K562 (cell line): Measurements from ENCODE around the gene TXNRD2. TPM values are rescaled to one million over a fixed set of nuclear protein-coding genes. Genes with fewer than 3 reads are reported as not detected.
A peak's percentile ranks its signal among the peaks of the same experiment; 100 is the strongest.

Experiments
- ATF4 ChIP-seq: fragments of 450-650 bp; formaldehyde crosslinking; IDR thresholded peaks from 2 replicates; pipeline ENCODE4 v1.4.0; 2022; ENCODE audit warnings: mild to moderate bottlenecking, moderate library complexity
- BRCA1 ChIP-seq, 2 experiments: fragments of 450-650 bp in 1 of 2; sonication (generic) in 1 of 2; formaldehyde crosslinking in 1 of 2; IDR thresholded peaks; 2 replicates each; pipeline versions ENCODE4 v1.5.0 to v1.6.1; 2017 to 2020; ENCODE audit warnings: mild to moderate bottlenecking in 1 of 2, missing genetic modification reagents in 1 of 2
- EP300 ChIP-seq: IDR thresholded peaks from 2 replicates; pipeline ENCODE4 v1.6.1; 2012; ENCODE audit warnings: low read length, improper control_type of control experiment
- HMGN3 ChIP-seq: IDR thresholded peaks from 2 replicates; pipeline ENCODE4 v1.6.1; 2011; ENCODE audit warnings: borderline replicate concordance, low read depth, mild to moderate bottlenecking, mixed read lengths, low read length; ENCODE audit not compliant: insufficient read length; ENCODE audit errors: extremely low read depth
- IRF9 ChIP-seq: fragments of 450-650 bp; IDR thresholded peaks from 2 replicates; pipeline ENCODE4 v1.6.1; 2016; ENCODE audit warnings: missing biosample characterization, missing genetic modification characterization
- NCOA1 ChIP-seq: fragments of 450-650 bp; IDR thresholded peaks from 2 replicates; pipeline ENCODE4 v1.6.1; 2016; ENCODE audit warnings: low read depth
- NUFIP1 ChIP-seq: fragments of 450-650 bp; IDR thresholded peaks from 2 replicates; pipeline ENCODE4 v1.6.1; 2018; ENCODE audit not compliant: partially characterized antibody
- RBBP5 ChIP-seq: fragments of 200-600 bp; sonication (generic); IDR thresholded peaks from 2 replicates; pipeline ENCODE4 v1.6.1; 2012; ENCODE audit warnings: borderline replicate concordance, mild to moderate bottlenecking, low read length, control low read depth, inconsistent platforms; ENCODE audit not compliant: insufficient read depth, poor library complexity, severe bottlenecking
- SMAD4 ChIP-seq: fragments of 250-450 bp; sonication (Bioruptor Pico); conservative IDR thresholded peaks from 2 replicates; pipeline ENCODE4 v1.8.0; 2021; ENCODE audit warnings: inconsistent platforms, mild to moderate bottlenecking, moderate library complexity
- SREBF1 ChIP-seq: fragments of 150-350 bp; IDR thresholded peaks from 2 replicates; pipeline ENCODE4 v1.6.1; 2014; ENCODE audit warnings: antibody characterized with exemption, low read depth, low read length, borderline replicate concordance
- TEAD2 ChIP-seq: fragments of 450-650 bp; IDR thresholded peaks from 2 replicates; pipeline ENCODE4 v1.6.1; 2016; ENCODE audit warnings: missing genetic modification characterization, control low read depth, missing compliant biosample characterization
- WHSC1 ChIP-seq: IDR thresholded peaks from one replicate; pipeline ENCODE4 v1.6.1; 2012; ENCODE audit warnings: low read length, control low read depth, inconsistent platforms
- ZBTB40 ChIP-seq, 2 experiments: fragments of 450-650 bp in 1 of 2; sonication (generic) in 1 of 2; formaldehyde crosslinking in 1 of 2; IDR thresholded peaks; 2 replicates each; pipeline versions ENCODE4 v1.7.1 to v1.9.0; 2016 to 2022; ENCODE audit warnings: inconsistent platforms in 1 of 2, mild to moderate bottlenecking in 1 of 2, missing genetic modification reagents in 1 of 2
- ZBTB7A ChIP-seq: IDR thresholded peaks from 2 replicates; pipeline ENCODE4 v1.6.1; 2011; ENCODE audit warnings: low read depth, mild to moderate bottlenecking, low read length, moderate library complexity, borderline replicate concordance; ENCODE audit not compliant: control insufficient read depth
- ZNF175 ChIP-seq: fragments of 200-800 bp; sonication (Bioruptor generic); IDR thresholded peaks from 2 replicates; pipeline ENCODE4 v1.6.1; 2016; ENCODE audit warnings: low read depth, mild to moderate bottlenecking, missing genetic modification characterization, missing compliant biosample characterization
- polyA plus RNA-seq, 8 experiments: library from polyadenylated mRNA; depleted of rRNA in 4 of 8; stranded (reverse) in 5 of 8; unstranded in 3 of 8; fragments of >200 nt; fragmentation: Nextera tagmentation in 2 of 8; fragmentation: Illumina TruSeq in 1 of 8; extraction: Ambion mirVana in 2 of 8; extraction: Trizol in 1 of 8; gene quantifications; 2 replicates each; pipeline versions ENCODE4 v1.2.1 to v1.2.3, GENCODE V29; 2011 to 2014; ENCODE audit warnings: inconsistent platforms in 1 of 8, missing spikeins in 1 of 8
- total RNA-seq, 7 experiments: library from RNA; depleted of rRNA in 6 of 7; stranded (reverse); fragments of >200 nt in 6 of 7; fragmentation: Illumina TruSeq in 2 of 7; extraction: Trizol in 2 of 7; gene quantifications; 2 replicates each; pipeline versions ENCODE4 v1.2.1 to v1.2.3, GENCODE V29; 2011 to 2021; ENCODE audit warnings: low replicate concordance in 1 of 7

The TXNRD2 gene
- total and polyA plus RNA-seq, 9 of the 15 experiments (the other 6 are each of a cell fraction or from before 2014, with no cell fraction given) = 3.3 to 80.2 (median 49.4) TPM

GRCh38 chr22:19874307-19875060 lies 67.1 kb downstream of the TXNRD2 start (continued):
- TF ChIP-seq ATF4 (CRISPR knock-in tag) = no peak
- TF ChIP-seq ZBTB7A = peak; percentile 10; the same call in 1 of the 2 replicates
- TF ChIP-seq BRCA1 (IDR thresholded peaks at IDR 0.05) = no peak
- no peak for TF ChIP-seq BRCA1 (CRISPR knock-in tag; IDR thresholded peaks at IDR 0.05)
- peak; percentile 3; the same call in 1 of the 2 replicates for TF ChIP-seq EP300
- no peak for TF ChIP-seq NUFIP1
- no peak for TF ChIP-seq ZNF175
- TF ChIP-seq TEAD2 = no peak
- TF ChIP-seq HMGN3 = peak; percentile 4
- no peak for TF ChIP-seq SREBF1
- no peak for TF ChIP-seq SMAD4 (CRISPR knock-in tag)
- no peak for TF ChIP-seq IRF9
- no peak for TF ChIP-seq ZBTB40 (IDR thresholded peaks at IDR 0.05)
- 0 out of 2 replicates have a peak, but pooled peaks have one; percentile 9 for TF ChIP-seq ZBTB40 (CRISPR knock-in tag; IDR thresholded peaks at IDR 0.05)
- TF ChIP-seq RBBP5 = peak; percentile 3
- TF ChIP-seq NCOA1 = no peak
- peak; percentile 28 for TF ChIP-seq WHSC1
